ENCODE results near the gene HIPK4.

Gene HIPK4

DNA sequence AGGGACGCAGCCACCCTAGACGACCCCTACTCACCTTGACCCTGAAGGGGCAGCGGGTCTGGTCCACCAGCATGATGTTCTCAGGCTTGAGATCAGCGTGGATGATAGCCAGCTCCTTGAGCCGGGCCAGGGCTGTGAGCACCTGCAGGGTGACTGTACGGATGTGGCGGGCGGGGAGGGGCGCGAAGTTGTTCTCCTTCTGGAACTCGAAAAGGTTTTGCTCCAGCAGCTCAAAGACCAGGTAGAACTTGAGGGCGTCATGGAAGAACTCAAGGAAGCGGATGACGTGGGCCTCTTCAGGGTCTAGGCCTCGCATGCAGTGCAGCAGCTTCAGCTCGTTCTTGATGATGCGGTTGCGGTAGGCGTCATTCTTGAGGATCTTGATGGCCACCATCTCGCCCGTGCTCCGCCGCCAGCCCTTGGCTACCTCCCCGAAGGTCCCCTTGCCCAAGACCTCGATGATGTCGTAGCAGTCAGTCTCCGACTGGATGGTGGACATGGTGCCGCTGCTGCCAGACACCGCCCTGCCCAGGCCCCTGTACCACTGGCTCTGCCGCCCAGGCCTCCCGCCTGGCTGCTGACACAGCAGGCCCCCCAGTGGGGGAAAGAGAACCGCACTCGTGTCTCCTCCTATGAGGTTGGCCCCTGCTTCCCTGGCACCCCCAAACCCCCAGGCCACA, 437 bp downstream of the HIPK4 start:
- no peaks in the 10 kb centered on the region for H3K27me3 ChIP-seq (ENCODE audit: control insufficient read depth in 1 of 2, insufficient read depth in 2 of 2, low read length in 2 of 2)

GRCh38 chr19:40388481-40388880, 1.5 kb downstream of the HIPK4 start:
- Histone ChIP-seq H3K4me3 (ENCODE audit: low read length in 2 of 2) (no peak overlapping the region), H3K9ac (ENCODE audit: low read length in 2 of 2) (no peak overlapping the region), H3K36me3 (ENCODE audit: control insufficient read depth in 2 of 2, insufficient read depth in 2 of 2, low read length in 2 of 2) (no peaks in the 10 kb centered on the region), H3K27me3 (ENCODE audit: control insufficient read depth in 1 of 2, insufficient read depth in 2 of 2, low read length in 2 of 2) (no peaks in the 10 kb centered on the region), H3K9me3 (ENCODE audit: control insufficient read depth in 2 of 2, low read length in 2 of 2) (no peaks in the 10 kb centered on the region), H3K4me1 (ENCODE audit: control insufficient read depth, insufficient read depth, low read length) (no peaks in the 10 kb centered on the region), H3K27ac (ENCODE audit: low read length) (no peak overlapping the region)

More for the DNA sequence above, 437 bp downstream of the HIPK4 start:
- Histone ChIP-seq H3K9me3 (ENCODE audit: control insufficient read depth in 2 of 2, low read length in 2 of 2) (no peaks in the 10 kb centered on the region), H3K9ac (ENCODE audit: low read length in 2 of 2) (no peak overlapping the region), H3K4me1 (ENCODE audit: control insufficient read depth, insufficient read depth, low read length) (no peaks in the 10 kb centered on the region), H3K4me3 (ENCODE audit: low read length in 2 of 2) (no peak overlapping the region), H3K27ac (ENCODE audit: low read length) (no peak overlapping the region), H3K36me3 (ENCODE audit: control insufficient read depth in 2 of 2, insufficient read depth in 2 of 2, low read length in 2 of 2) (no peaks in the 10 kb centered on the region)

DNA sequence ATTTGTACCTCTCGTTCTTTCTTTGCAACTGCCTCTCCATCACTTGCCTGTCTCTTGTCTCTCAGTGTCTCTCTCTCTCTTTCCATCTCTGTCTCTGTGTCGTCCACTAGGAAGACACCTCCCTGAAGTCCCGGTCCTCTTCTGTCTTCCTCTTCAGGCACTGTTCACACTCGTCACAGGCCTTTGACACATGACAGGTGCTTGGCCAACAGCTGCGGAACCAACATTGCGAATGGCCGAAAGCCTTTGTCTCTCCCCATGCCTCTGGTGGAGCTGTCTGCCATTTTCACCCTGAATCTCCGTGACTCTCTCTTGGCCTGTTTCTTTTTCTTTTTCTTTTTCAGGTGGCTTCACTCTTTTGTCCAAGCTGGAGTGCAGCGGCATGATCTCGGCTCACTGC, 2.8 kb downstream of the HIPK4 start:
- Histone ChIP-seq H3K4me3 (ENCODE audit: low read length in 2 of 2) (no peak overlapping the region), H3K27ac (ENCODE audit: low read length) (no peak overlapping the region), H3K27me3 (ENCODE audit: control insufficient read depth in 1 of 2, insufficient read depth in 2 of 2, low read length in 2 of 2) (no peaks in the 10 kb centered on the region), H3K36me3 (ENCODE audit: control insufficient read depth in 2 of 2, insufficient read depth in 2 of 2, low read length in 2 of 2) (no peaks in the 10 kb centered on the region), H3K9me3 (ENCODE audit: control insufficient read depth in 2 of 2, low read length in 2 of 2) (no peaks in the 10 kb centered on the region), H3K4me1 (ENCODE audit: control insufficient read depth, insufficient read depth, low read length) (no peaks in the 10 kb centered on the region), H3K9ac (ENCODE audit: low read length in 2 of 2) (no peak overlapping the region)

GRCh38 chr19:40383668-40384248, 6.2 kb downstream of the HIPK4 start:
- Histone ChIP-seq H3K36me3 (ENCODE audit: control insufficient read depth in 2 of 2, insufficient read depth in 2 of 2, low read length in 2 of 2) (peaks cover under 1 to 11% of the 10 kb centered on the region in 2 donors), H3K9me3 (ENCODE audit: control insufficient read depth in 2 of 2, low read length in 2 of 2) (no peaks in the 10 kb centered on the region)

DNA sequence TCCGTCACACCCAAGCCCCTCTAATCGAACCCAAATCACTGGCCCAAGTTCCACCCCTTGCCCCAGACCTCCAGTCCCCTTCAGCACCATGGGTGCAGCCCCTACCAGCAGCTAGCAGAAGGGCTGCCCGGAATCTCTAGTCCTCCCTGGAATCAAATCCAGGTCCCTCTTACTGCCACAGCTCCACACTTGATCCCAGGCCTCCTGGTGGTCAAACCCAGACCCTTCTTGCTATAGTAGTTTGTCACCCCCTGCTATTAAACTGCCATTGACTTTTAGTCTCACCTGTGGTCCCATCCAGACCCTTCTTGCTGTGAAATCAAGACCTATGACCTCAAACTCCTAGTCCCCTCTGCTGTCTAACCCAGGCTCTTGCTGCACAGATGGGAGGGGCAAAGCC, 8.7 kb downstream of the HIPK4 start:
- Histone ChIP-seq H3K36me3 (ENCODE audit: control insufficient read depth in 2 of 2, insufficient read depth in 2 of 2, low read length in 2 of 2) (peaks cover 11 to 23% of the 10 kb centered on the region in 2 donors), H3K9me3 (ENCODE audit: control insufficient read depth in 2 of 2, low read length in 2 of 2) (no peaks in the 10 kb centered on the region), H3K4me3 (ENCODE audit: low read length in 2 of 2) (no peak overlapping the region), H3K4me1 (ENCODE audit: control insufficient read depth, insufficient read depth, low read length) (no peaks in the 10 kb centered on the region), H3K27ac (ENCODE audit: low read length) (no peak overlapping the region), H3K9ac (ENCODE audit: low read length in 2 of 2) (no peak overlapping the region), H3K27me3 (ENCODE audit: control insufficient read depth in 1 of 2, insufficient read depth in 2 of 2, low read length in 2 of 2) (no peaks in the 10 kb centered on the region)

More at GRCh38 chr19:40383668-40384248, 6.2 kb downstream of the HIPK4 start:
- Histone ChIP-seq H3K27me3 (ENCODE audit: control insufficient read depth in 1 of 2, insufficient read depth in 2 of 2, low read length in 2 of 2) (no peaks in the 10 kb centered on the region), H3K4me1 (ENCODE audit: control insufficient read depth, insufficient read depth, low read length) (no peaks in the 10 kb centered on the region), H3K9ac (ENCODE audit: low read length in 2 of 2) (no peak overlapping the region), H3K27ac (ENCODE audit: low read length) (no peak overlapping the region), H3K4me3 (ENCODE audit: low read length in 2 of 2) (no peak overlapping the region)

- peaks cover 12 to 25% of the 10 kb centered on the region in 2 donors for H3K36me3 ChIP-seq (ENCODE audit: control insufficient read depth in 2 of 2, insufficient read depth in 2 of 2, low read length in 2 of 2)
- H3K27ac ChIP-seq (ENCODE audit: low read length) = no peak overlapping the region
- H3K27me3 ChIP-seq (ENCODE audit: control insufficient read depth in 1 of 2, insufficient read depth in 2 of 2, low read length in 2 of 2) = no peaks in the 10 kb centered on the region
- H3K4me1 ChIP-seq (ENCODE audit: control insufficient read depth, insufficient read depth, low read length) = no peaks in the 10 kb centered on the region
- H3K9ac ChIP-seq (ENCODE audit: low read length in 2 of 2) = no peak overlapping the region
- H3K4me3 ChIP-seq (ENCODE audit: low read length in 2 of 2) = no peak overlapping the region
- H3K9me3 ChIP-seq (ENCODE audit: control insufficient read depth in 2 of 2, low read length in 2 of 2) = no peaks in the 10 kb centered on the region
Observed at GRCh38 chr19:40380199-40381037, 9.6 kb downstream of the HIPK4 start.

DNA sequence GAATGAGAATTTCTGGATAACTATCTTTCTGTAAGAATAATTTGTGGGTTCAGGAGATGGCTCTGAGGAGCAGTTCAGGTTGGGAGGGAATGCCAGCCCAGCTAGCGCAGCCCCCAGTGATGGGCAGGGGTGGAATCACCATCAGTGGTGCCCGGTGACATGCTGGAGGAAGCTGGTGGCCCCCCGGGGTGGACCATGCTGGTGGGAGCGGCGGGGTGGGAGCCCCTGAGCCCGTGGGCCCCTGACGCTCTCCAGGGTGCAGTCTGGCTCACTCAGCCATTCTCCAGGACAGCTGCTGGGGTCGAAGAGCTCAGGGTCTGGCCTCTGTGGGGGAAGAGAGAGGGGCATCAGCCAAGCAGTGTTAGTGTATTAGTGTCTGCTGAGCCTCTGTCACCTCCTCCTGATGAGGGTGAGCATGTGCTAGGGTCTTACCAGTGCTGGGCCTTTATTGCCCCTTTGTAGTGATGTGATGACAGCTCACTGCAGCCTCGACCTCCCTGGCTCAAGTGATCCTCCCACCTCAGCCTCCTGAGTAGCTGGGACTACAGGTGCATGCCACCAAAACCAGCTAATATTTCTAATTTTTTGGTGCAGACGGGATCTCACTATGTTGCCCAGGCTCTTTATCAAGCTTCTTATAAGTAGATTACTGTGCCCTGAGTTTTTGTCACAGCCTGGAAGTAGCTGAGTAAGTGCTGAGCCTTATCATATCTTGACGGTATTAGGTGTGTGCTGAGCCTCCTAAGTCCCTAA, 10.4 kb downstream of the HIPK4 start:
- H3K27ac ChIP-seq (ENCODE audit: low read length) = no peak overlapping the region
- no peak overlapping the region for H3K9ac ChIP-seq (ENCODE audit: low read length in 2 of 2)
- no peaks in the 10 kb centered on the region for H3K9me3 ChIP-seq (ENCODE audit: control insufficient read depth in 2 of 2, low read length in 2 of 2)
- no peak overlapping the region for H3K4me3 ChIP-seq (ENCODE audit: low read length in 2 of 2)
- peaks cover 13 to 28% of the 10 kb centered on the region in 2 donors for H3K36me3 ChIP-seq (ENCODE audit: control insufficient read depth in 2 of 2, insufficient read depth in 2 of 2, low read length in 2 of 2)
- no peaks in the 10 kb centered on the region for H3K4me1 ChIP-seq (ENCODE audit: control insufficient read depth, insufficient read depth, low read length)
- no peaks in the 10 kb centered on the region for H3K27me3 ChIP-seq (ENCODE audit: control insufficient read depth in 1 of 2, insufficient read depth in 2 of 2, low read length in 2 of 2)

DNA sequence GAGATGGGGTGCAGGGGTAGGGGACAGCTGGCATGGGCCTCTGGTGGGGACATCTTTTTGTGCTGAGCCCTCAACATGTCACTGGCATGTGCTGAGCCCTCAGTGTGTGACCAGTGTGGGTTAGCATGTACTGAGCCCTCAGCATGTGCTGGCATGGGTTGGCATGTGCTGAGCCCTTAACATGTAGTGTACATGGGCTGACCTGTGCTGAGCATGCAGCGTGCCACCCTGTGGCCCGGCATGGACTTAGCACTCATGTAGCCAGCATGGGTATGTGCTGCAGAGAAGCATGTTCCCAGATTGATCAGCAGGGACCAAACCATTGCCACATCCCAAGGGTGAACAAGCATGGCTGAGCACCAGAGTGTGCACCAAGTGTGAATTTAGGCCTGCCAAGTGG, 11.5 kb downstream of the HIPK4 start:
- H3K36me3 ChIP-seq (ENCODE audit: control insufficient read depth in 2 of 2, insufficient read depth in 2 of 2, low read length in 2 of 2) = peaks cover 21 to 35% of the 10 kb centered on the region in 2 donors
- H3K4me1 ChIP-seq (ENCODE audit: control insufficient read depth, insufficient read depth, low read length) = no peaks in the 10 kb centered on the region
- no peak overlapping the region for H3K27ac ChIP-seq (ENCODE audit: low read length)
- no peaks in the 10 kb centered on the region for H3K9me3 ChIP-seq (ENCODE audit: control insufficient read depth in 2 of 2, low read length in 2 of 2)
- no peak overlapping the region for H3K4me3 ChIP-seq (ENCODE audit: low read length in 2 of 2)
- H3K27me3 ChIP-seq (ENCODE audit: control insufficient read depth in 1 of 2, insufficient read depth in 2 of 2, low read length in 2 of 2) = no peaks in the 10 kb centered on the region
- H3K9ac ChIP-seq (ENCODE audit: low read length in 2 of 2) = no peak overlapping the region

DNA sequence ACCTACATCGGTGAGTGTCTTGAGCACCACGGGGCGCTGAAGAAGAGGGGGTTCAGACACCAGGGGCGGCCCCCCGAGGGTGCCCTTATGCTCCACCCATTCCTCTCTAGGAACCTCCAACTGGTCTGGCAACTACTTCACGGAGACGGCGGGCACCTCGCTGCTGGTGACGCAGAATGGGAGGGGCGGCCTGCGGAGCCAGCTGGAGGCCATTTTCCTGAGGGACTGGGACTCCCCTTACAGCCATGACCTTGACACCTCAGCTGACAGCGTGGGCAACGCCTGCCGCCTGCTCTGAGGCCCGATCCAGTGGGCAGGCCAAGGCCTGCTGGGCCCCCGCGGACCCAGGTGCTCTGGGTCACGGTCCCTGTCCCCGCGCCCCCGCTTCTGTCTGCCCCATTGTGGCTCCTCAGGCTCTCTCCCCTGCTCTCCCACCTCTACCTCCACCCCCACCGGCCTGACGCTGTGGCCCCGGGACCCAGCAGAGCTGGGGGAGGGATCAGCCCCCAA, 12.1 kb downstream of the HIPK4 start:
- no peak overlapping the region for H3K4me3 ChIP-seq (ENCODE audit: low read length in 2 of 2)
- no peaks in the 10 kb centered on the region for H3K27me3 ChIP-seq (ENCODE audit: control insufficient read depth in 1 of 2, insufficient read depth in 2 of 2, low read length in 2 of 2)
- H3K27ac ChIP-seq (ENCODE audit: low read length) = no peak overlapping the region
- no peaks in the 10 kb centered on the region for H3K4me1 ChIP-seq (ENCODE audit: control insufficient read depth, insufficient read depth, low read length)
- no peaks in the 10 kb centered on the region for H3K9me3 ChIP-seq (ENCODE audit: control insufficient read depth in 2 of 2, low read length in 2 of 2)
- H3K9ac ChIP-seq (ENCODE audit: low read length in 2 of 2) = no peak overlapping the region
- peaks cover 23 to 37% of the 10 kb centered on the region in 2 donors for H3K36me3 ChIP-seq (ENCODE audit: control insufficient read depth in 2 of 2, insufficient read depth in 2 of 2, low read length in 2 of 2)

GRCh38 chr19:40376286-40376862, 13.6 kb downstream of the HIPK4 start:
- H3K4me3 ChIP-seq (ENCODE audit: low read length in 2 of 2) = no peak overlapping the region
- no peaks in the 10 kb centered on the region for H3K27me3 ChIP-seq (ENCODE audit: control insufficient read depth in 1 of 2, insufficient read depth in 2 of 2, low read length in 2 of 2)
- H3K9me3 ChIP-seq (ENCODE audit: control insufficient read depth in 2 of 2, low read length in 2 of 2) = no peaks in the 10 kb centered on the region
- H3K36me3 ChIP-seq (ENCODE audit: control insufficient read depth in 2 of 2, insufficient read depth in 2 of 2, low read length in 2 of 2) = peaks cover 27 to 51% of the 10 kb centered on the region in 2 donors
- no peaks in the 10 kb centered on the region for H3K4me1 ChIP-seq (ENCODE audit: control insufficient read depth, insufficient read depth, low read length)
- no peak overlapping the region for H3K9ac ChIP-seq (ENCODE audit: low read length in 2 of 2)
- no peak overlapping the region for H3K27ac ChIP-seq (ENCODE audit: low read length)
